Activated naive CD4-positive, alpha-beta T cell treated with anti-CD3 and anti-CD28 coated beads for 36 hours (primary cell): ENCODE measurements around the gene CPE. TPM values are rescaled to one million over a fixed set of nuclear protein-coding genes. Genes with fewer than 3 reads are reported as not detected.
A peak's percentile ranks its signal among the peaks of the same experiment; 100 is the strongest.
"Not testable (repeated sequence)": the region's sequence is repeated elsewhere in the genome, so short reads cannot be mapped to it uniquely, and the experiment has no call there.

Experiments
- CTCF ChIA-PET: fragments of 350-600 bp; sonication (Branson Sonifier 250); formaldehyde crosslinking; loops from one replicate; lab custom pipeline; 2021; ENCODE audit warnings: antibody characterized with exemption; lab: Charles Lee
- DNase-seq: peaks from one replicate; pipeline ENCODE4 v3.0.0-alpha.2; 2020
- H3K27ac Mint-ChIP-seq: one replicate; pipeline ENCODE4 v1.8.0; 2021; ENCODE audit warnings: mild to moderate bottlenecking, mixed read lengths
- H3K27me3 Mint-ChIP-seq: one replicate; pipeline ENCODE4 v1.8.0; 2021; ENCODE audit warnings: low read depth, mixed read lengths
- H3K36me3 Mint-ChIP-seq: one replicate; pipeline ENCODE4 v1.8.0; 2021; ENCODE audit warnings: low read depth, mixed read lengths
- H3K4me1 Mint-ChIP-seq: one replicate; pipeline ENCODE4 v1.8.0; 2021; ENCODE audit warnings: low read depth, mixed read lengths
- H3K4me3 Mint-ChIP-seq: one replicate; pipeline ENCODE4 v1.8.0; 2021; ENCODE audit warnings: mild to moderate bottlenecking, moderate library complexity, mixed read lengths
- H3K9me3 Mint-ChIP-seq: one replicate; pipeline ENCODE4 v1.8.0; 2021; ENCODE audit warnings: mixed read lengths
- intact Hi-C: fragments of 100-400 bp; cut with micrococcal nuclease; formaldehyde crosslinking; loops from one replicate; pipeline ENCODE4 v1.15.1; 2023
- total RNA-seq, 2 experiments: library from RNA; stranded (reverse); gene quantifications; one replicate each; pipeline ENCODE4 v1.2.3, GENCODE V29; 2021

Gene CPE
- total RNA-seq, 2 experiments from 2014 or later: 0.10 TPM; not detected in 1

GRCh38 chr4:165453140-165453539 is 74.3 kb downstream of the CPE start:
- H3K9me3 Mint-ChIP-seq, DNase-seq, H3K4me1 Mint-ChIP-seq, intact Hi-C loops, H3K36me3 Mint-ChIP-seq, H3K4me3 Mint-ChIP-seq, CTCF ChIA-PET, H3K27ac Mint-ChIP-seq, H3K27me3 Mint-ChIP-seq: not testable (repeated sequence)

- intact Hi-C loops: no loop called here
- CTCF ChIA-PET: interaction anchor here (0.6 to 1.1 kb wide), 3 partner anchors 10 to 332 kb away, joined by 3 read pairs; no protein-coding TSS in a partner anchor
- Mint-ChIP-seq H3K4me3 (no peak overlapping the region), H3K4me1 (no peaks in the 10 kb centered on the region), H3K9me3 (no peaks in the 10 kb centered on the region), H3K27ac (no peak overlapping the region), H3K27me3 (no peaks in the 10 kb centered on the region), H3K36me3 (no peaks in the 10 kb centered on the region)
- no peak for DNase-seq
Observed at GRCh38 chr4:165454426-165454825, 75.6 kb downstream of the CPE start.

- Mint-ChIP-seq H3K4me1 (no peaks in the 10 kb centered on the region), H3K27me3 (no peaks in the 10 kb centered on the region), H3K36me3 (no peaks in the 10 kb centered on the region), H3K4me3 (no peak overlapping the region), H3K9me3 (no peaks in the 10 kb centered on the region), H3K27ac (no peak overlapping the region)
- intact Hi-C loops: no loop called here
- no peak for DNase-seq
- CTCF ChIA-PET: no interaction called here
Observed at GRCh38 chr4:165457793-165458192, 79.0 kb downstream of the CPE start.

GRCh38 chr4:165458471-165458870 is 79.7 kb downstream of the CPE start:
- no peak overlapping the region for H3K4me3 Mint-ChIP-seq
- no peak for DNase-seq
- intact Hi-C loops: no loop called here
- H3K27me3 Mint-ChIP-seq: no peaks in the 10 kb centered on the region
- CTCF ChIA-PET: interaction anchor here (0.5 kb wide), 1 partner anchor 91 kb away, joined by 3 read pairs; no protein-coding TSS in a partner anchor
- H3K36me3 Mint-ChIP-seq: no peaks in the 10 kb centered on the region
- H3K9me3 Mint-ChIP-seq: no peaks in the 10 kb centered on the region
- no peaks in the 10 kb centered on the region for H3K4me1 Mint-ChIP-seq
- no peak overlapping the region for H3K27ac Mint-ChIP-seq

GRCh38 chr4:165461159-165461821 is 82.5 kb downstream of the CPE start:
- DNase-seq: no peak
- intact Hi-C loops: no loop called here
- H3K4me1 Mint-ChIP-seq: no peaks in the 10 kb centered on the region
- no peaks in the 10 kb centered on the region for H3K27me3 Mint-ChIP-seq
- CTCF ChIA-PET: interaction anchor here (1.0 to 3.4 kb wide), 5 partner anchors 12 to 348 kb away, joined by 3 to 28 read pairs (median 3); partner anchors contain the start of gene TMEM192
- no peaks in the 10 kb centered on the region for H3K9me3 Mint-ChIP-seq
- H3K4me3 Mint-ChIP-seq: no peak overlapping the region
- no peak overlapping the region for H3K27ac Mint-ChIP-seq
- no peaks in the 10 kb centered on the region for H3K36me3 Mint-ChIP-seq

- intact Hi-C loops: no loop called here
- Mint-ChIP-seq H3K36me3 (no peaks in the 10 kb centered on the region), H3K27ac (no peak overlapping the region), H3K4me1 (no peaks in the 10 kb centered on the region), H3K27me3 (no peaks in the 10 kb centered on the region), H3K9me3 (no peaks in the 10 kb centered on the region), H3K4me3 (no peak overlapping the region)
- CTCF ChIA-PET: interaction anchor here (0.7 to 3.4 kb wide), 3 partner anchors 13 to 349 kb away, joined by 3 to 28 read pairs (median 3); partner anchors contain the start of gene TMEM192
- DNase-seq: no peak
Observed at GRCh38 chr4:165462009-165462408, 83.2 kb downstream of the CPE start.

- intact Hi-C loops: loop anchor here (1.0 to 2.0 kb wide), 5 partner anchors 85 to 686 kb away; partner anchors contain the start of gene CPE
- Mint-ChIP-seq H3K4me3 (no peak overlapping the region), H3K9me3 (no peaks in the 10 kb centered on the region), H3K27me3 (no peaks in the 10 kb centered on the region), H3K4me1 (no peaks in the 10 kb centered on the region), H3K36me3 (no peaks in the 10 kb centered on the region), H3K27ac (no peak overlapping the region)
- DNase-seq: no peak
- CTCF ChIA-PET: interaction anchor here (0.6 to 2.7 kb wide), 8 partner anchors 10 to 486 kb away, joined by 3 to 32 read pairs (median 3); partner anchors contain the start of gene TMEM192
Observed at GRCh38 chr4:165464376-165464775, 85.6 kb downstream of the CPE start.

- Mint-ChIP-seq H3K9me3 (no peaks in the 10 kb centered on the region), H3K27me3 (no peaks in the 10 kb centered on the region), H3K4me1 (no peaks in the 10 kb centered on the region), H3K36me3 (no peaks in the 10 kb centered on the region), H3K27ac (no peak overlapping the region), H3K4me3 (no peak overlapping the region)
- intact Hi-C loops: loop anchor here (1.0 to 2.0 kb wide), 5 partner anchors 86 to 686 kb away; partner anchors contain the start of gene CPE
- DNase-seq: peak; percentile 26
- CTCF ChIA-PET: interaction anchor here (0.6 to 2.7 kb wide), 5 partner anchors 10 to 368 kb away, joined by 3 to 32 read pairs (median 3); partner anchors contain the start of gene TMEM192
Observed at GRCh38 chr4:165464813-165465381, 86.1 kb downstream of the CPE start.

- no peaks in the 10 kb centered on the region for H3K36me3 Mint-ChIP-seq
Observed at GRCh38 chr4:165470009-165470408, 91.2 kb downstream of the CPE start.

GRCh38 chr4:165472943-165473676 is 94.3 kb downstream of the CPE start:
- H3K27ac Mint-ChIP-seq: no peak overlapping the region
- H3K27me3 Mint-ChIP-seq: peaks cover 15% of the 10 kb centered on the region
- H3K4me1 Mint-ChIP-seq: no peaks in the 10 kb centered on the region
- intact Hi-C loops: no loop called here
- DNase-seq: no peak
- H3K36me3 Mint-ChIP-seq: no peaks in the 10 kb centered on the region
- H3K9me3 Mint-ChIP-seq: peaks cover 6% of the 10 kb centered on the region
- H3K4me3 Mint-ChIP-seq: no peak overlapping the region
- CTCF ChIA-PET: interaction anchor here (0.6 to 1.5 kb wide), 4 partner anchors 13 to 360 kb away, joined by 3 read pairs; partner anchors contain the start of gene TMEM192

More at GRCh38 chr4:165470009-165470408, 91.2 kb downstream of the CPE start:
- Mint-ChIP-seq H3K4me1 (no peaks in the 10 kb centered on the region), H3K27ac (no peak overlapping the region), H3K9me3 (peaks cover 6% of the 10 kb centered on the region), H3K4me3 (no peak overlapping the region), H3K27me3 (peaks cover 11% of the 10 kb centered on the region)
- DNase-seq: no peak
- CTCF ChIA-PET: no interaction called here
- intact Hi-C loops: no loop called here

- no peak for DNase-seq
- intact Hi-C loops: no loop called here
- peaks cover 15% of the 10 kb centered on the region for H3K27me3 Mint-ChIP-seq
- H3K4me3 Mint-ChIP-seq: no peak overlapping the region
- no peaks in the 10 kb centered on the region for H3K4me1 Mint-ChIP-seq
- CTCF ChIA-PET: interaction anchor here (0.6 kb wide), 1 partner anchor 13 kb away, joined by 3 read pairs; no protein-coding TSS in a partner anchor
- peaks cover 6% of the 10 kb centered on the region for H3K9me3 Mint-ChIP-seq
- no peak overlapping the region for H3K27ac Mint-ChIP-seq
- no peaks in the 10 kb centered on the region for H3K36me3 Mint-ChIP-seq
Observed at GRCh38 chr4:165474784-165475705, 96.2 kb downstream of the CPE start.
